Activated gamma-delta T cell (primary cell): ENCODE measurements around the gene EFCAB14.
"Not testable (repeated sequence)": the region's sequence is repeated elsewhere in the genome, so short reads cannot be mapped to it uniquely, and the experiment has no call there.

Experiments used
- DNase-seq: peaks from one replicate; lab custom pipeline; 2025; lab: John Stamatoyannopoulos, UW

The EFCAB14 gene

DNA sequence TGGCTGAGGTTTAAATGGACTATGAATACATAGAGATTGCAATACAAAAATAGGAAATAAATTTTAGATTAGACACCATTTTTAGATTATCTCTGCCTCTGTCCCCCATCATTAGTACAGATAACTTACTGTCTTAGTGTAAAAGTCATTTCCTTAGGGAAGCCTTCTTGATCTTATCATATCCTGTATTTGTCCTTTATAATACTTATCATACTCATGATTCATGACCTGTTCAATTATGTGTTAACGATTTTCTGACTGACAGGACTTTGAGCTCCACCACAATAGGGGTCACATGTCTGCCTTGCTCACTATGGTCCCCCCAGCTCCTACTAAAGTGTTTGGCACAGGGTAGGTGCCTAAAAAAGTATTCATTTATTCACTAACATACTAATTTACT is 32.7 kb downstream of the EFCAB14 start:
- DNase-seq = no peak

DNA sequence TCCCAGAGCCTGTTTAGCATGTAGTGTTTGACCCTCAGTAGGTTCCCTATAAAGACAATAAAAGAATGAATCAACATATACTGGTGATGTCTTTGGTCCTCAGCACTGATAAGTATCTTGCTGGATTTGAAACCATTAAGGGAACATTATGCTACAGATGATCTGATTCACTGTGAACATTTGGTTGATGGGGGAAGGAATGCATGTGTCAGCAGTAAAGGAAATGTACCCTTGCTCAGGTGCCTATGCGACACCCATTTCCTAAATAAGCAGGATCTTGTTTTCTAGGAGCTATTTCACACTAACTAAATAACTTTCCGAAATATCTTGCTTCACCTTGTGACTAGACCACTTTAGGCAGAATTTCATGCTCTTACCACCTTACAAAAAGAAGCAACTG is 34.2 kb downstream of the EFCAB14 start:
- DNase-seq = no peak

DNA sequence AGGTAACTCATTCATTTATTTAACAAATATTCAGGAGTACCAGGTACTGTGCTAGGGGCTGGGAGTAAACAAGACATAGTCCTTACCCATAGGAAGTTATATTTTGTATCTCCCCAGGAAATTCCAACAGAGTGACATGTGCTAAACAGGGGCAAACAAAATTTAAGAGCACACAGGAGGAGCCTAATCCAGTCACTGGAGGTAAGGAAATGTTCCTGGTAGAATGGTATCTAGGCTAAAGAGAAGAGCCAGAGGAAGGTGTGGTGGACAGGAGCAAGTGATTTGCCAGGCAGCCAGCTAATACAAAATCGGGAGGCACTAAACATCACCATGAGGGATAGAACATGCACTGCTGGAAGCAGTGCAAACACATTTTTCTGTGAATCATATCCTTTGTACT is 36.9 kb downstream of the EFCAB14 start:
- DNase-seq = no peak

DNA sequence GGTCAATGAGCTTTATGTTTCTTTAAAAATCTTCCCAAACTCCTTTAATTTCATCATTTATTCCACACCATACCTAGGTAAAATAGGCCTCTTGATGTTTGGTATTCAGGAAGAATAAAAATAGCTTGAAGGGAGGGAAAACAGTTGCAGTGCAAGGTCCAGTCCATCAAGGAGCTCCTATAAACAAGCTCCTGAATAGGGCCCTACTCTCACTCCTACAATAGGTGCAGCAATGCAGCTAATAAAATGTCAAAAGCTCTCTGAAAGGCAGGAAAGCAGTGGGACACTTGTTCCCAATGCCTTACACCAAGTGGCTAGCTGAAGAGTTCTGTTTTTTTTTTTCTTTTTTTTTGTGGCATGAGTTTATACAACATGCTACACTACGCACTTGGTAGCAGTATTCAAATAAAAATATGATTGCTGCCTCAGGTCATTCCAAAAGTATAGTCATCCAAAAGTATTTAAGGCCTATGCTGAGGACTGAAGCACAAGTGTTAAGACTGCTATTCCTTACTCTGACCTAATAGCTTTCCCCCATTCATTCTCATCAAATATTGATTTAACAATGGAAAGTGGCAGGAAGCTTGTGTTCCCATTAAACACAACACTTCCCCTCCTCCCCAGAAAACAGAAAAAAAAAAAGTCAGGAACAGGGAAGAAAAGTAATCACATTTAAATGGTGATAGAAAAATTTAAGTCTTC is 37.4 kb downstream of the EFCAB14 start:
- DNase-seq = no peak

DNA sequence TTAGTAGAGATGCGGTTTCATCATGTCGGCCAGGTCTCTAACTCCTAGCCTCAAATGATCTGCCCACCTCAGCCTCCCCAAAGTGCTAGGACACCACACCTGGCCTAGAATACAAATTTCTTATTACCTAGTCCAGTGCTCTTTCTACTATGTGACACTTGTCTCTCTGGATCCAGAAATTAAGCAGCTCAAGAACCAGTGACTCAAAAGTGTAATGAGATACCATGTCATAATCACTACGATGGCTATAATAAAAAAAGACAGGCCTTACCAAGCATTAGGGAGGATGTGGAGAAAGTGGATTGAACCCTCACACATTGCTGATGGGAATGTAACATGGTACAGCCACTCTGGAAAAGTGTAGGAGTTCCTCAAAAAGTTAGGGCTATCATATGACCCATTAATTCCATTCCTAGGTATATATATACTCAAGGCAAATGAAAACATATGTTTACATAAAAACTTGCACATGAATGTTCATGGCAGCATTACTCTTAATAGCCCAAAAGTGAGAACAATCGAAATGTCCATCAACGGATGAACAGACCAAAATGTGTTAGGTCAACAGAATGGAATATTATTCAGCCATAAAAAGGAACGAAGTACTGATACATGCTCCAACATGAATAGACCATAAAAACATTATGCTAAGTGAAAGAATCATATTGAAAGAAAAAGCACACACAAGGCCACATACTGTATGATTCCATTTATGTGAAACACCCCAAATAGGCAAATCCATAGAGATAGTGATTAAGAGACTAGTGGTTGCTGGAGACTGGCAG is 38.9 kb downstream of the EFCAB14 start:
- DNase-seq = no peak

DNA sequence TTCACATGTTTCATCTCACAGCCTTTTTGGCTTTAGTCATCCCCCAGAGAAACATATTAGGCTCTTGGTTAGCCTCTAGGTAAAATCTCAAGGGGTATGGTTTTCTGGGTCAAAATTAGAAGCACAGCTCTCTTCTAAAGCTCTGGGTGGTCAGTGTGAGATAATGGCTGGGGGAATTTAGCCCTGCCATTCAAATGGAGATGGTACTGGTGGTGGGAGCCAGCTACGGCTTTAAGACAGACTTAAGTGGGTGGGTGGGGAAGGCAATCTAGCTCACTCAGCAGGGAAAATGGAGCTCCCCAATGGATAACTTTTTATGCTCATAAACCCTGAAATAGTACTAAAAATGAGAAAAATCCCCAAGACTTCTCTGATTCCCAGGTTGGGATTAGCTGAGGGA is 41.6 kb downstream of the EFCAB14 start:
- DNase-seq = no peak

DNA sequence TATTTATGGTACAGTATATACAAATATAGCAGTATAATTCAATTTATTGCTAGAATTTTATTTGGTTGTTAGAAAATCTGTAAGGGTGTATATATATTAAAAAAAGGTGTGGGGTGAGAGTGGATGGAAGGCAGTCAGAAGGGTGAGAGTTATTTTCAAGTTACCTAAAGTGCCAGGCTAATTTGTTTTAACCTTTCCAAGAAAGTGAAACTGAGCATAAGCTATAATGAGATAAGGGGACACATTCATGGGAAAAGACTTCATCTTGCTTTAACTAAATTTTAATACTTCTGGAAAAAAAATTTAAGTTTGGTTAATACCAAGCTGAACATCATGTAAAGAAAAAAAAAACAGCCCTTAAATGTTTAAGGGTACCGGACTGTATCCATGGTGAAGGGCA is 42.4 kb downstream of the EFCAB14 start:
- DNase-seq = no peak

DNA sequence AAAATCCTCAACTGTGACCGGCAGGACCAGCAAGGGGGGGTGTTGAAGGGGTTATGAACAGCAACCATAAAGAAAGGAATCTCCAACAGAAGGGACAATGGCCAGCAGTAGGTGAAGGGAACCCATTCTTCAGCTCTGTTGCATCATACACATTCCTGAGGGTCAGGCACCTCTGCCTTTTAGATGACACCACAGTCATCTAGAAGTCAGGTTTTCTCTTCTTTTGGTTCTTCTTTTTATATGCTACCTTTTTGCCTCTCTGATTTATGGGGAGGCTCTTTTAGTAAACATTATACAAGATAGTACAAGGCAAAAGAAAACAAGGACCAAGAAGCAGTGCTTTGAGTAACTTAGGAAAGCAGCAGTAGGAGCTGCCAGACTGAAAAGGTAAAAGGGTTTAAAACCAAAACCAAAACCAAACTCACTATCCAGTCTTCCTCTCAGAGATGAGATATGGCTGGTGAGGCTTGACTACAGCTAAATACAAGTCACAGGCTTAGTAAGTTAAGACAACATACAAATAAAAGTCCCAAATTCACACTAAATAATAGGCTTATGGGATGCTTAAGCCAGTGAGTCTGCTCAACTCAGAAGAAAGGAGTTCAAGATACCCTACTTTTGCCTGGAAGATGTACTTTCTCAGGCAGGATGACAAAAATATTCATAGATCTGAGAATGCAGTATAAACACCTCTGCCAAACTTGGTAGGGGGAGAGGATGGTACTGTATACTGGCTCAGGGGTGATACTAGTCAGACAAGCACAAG is 43.2 kb downstream of the EFCAB14 start:
- no peak for DNase-seq

DNA sequence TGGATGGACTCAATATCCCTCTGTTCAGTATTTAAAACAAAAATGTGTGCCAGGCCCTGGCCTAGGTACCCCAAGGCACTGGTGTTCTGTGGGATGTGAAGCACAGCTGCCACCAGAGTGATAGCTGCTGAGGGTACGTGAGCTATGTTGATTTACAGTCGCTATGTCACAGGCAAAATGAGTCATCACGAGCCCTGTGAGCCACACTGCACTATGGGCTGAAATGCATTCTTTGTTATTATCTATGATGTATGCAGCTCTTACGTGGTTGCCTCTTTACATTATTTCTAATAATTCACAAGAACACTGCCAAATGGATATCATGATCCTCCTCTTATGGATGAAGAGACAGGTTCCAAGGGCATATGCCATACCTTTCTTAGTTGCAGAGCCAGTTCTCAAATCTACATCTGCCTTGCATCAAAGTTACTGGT is 45.1 kb downstream of the EFCAB14 start:
- DNase-seq = no peak

DNA sequence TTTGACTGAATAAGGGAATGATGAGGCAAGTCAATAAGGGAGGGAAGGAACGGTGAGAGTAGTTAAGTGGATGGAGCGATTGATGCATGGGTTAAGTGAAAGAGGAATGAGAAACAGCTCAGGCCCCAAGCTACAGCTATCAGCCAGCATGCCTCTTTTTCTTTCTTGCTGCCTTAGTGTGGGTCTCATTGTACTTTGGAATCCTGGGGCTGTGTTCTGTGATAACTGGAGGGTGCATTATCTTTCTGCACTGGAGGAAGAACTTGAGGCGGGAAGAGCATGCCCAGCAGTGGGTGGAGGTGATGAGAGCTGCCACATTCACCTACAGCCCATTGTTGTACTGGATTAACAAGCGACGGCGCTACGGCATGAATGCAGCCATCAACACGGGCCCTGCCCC is 46.2 kb downstream of the EFCAB14 start:
- DNase-seq = no peak

DNA sequence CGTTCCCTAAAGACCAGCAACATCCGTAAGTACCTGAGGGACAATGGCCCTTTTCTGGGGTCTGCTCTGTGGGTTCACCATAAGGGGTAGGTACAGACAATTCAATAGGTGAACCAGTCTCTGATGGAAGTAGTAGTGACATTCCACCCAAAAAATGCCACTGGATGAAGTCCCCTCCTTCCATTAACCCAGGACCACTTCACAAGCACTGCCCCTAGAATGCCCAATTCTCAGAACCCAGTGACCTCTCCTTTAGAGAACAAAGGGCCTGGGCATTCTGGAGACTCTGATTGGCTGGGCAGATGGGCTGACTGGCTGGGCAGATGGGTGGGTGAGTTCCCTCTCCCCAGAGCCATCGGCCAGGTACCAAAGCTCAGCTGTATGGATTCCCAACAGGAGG is 47.4 kb downstream of the EFCAB14 start, which contains the start of gene TEX38:
TSS of gene TEX38 (plus strand) at position 301 of the 400 bp plus-strand sequence. CDS start at position 382, 81 bp downstream.
- DNase-seq = no peak

DNA sequence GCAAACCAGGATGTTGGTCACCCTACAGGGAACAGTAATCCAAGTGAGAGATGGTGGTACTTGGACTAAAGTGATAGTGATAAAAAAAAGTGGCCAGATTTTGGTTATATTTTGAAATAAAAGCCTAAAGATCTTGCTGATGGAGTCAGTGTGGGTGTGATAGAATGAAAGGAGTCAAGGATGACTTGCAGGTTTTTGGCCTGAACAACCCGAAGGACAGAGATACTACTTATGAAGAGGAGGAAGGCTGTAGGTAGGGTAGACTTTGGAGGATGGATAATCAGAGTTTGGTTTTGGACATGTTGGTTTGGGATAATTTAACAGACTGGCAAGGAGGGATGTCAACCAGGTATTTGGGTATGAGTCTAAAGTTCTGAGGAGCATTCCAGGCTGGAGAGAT is 48.8 kb downstream of the EFCAB14 start:
- DNase-seq = no peak

DNA sequence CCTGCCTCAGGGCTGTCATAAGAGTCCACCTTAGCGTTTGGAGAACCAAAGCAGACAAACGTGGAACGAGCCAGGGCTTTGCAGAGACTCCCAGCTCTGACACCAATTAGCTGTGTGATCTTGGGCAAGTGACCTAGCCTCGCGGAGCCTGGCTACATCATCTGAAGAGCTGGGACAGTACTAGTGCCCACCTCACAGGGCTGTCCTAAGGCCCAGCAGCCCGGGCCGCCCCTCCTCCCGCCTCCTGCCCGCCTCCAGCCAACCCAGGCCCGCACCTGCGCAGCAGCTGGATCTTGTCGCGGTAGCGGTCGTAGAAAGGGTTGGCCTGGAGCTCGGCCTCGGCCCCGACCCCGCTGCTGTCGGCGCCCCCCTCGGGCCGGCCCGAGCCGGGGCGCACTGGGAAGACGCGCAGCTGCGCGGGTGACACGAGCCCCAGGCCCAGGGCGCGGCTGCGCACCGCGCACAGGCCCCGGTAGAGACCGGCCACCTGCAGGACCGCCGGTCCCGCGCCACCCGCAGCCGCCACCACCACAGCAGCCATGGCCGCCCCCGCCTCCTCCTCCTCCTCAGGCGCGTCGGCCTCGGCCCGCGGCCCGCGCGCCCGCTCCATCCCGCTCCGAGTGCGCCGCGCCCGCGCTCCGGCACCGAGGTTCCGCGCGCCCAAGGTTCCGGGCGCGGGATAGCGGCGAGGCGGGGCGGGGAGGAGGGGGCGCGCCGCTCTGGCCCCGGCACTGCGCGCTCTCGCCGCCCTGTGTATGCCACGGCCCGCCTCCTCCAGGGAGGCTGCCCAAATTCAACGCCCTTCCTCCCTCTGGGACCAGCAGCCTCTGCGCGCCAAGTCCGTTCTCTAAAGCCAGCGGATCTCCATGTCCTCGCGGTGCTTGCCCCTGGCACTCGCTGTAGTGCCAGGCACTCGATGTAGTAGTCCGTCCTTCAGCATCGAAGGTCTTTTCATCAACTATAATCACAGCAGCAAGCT is 50.8 kb downstream of the EFCAB14 start, which contains the start of gene ATPAF1:
TSS of gene ATPAF1 (minus strand) at position 583 of the 979 bp plus-strand sequence. CDS start at position 541, 42 bp downstream.
- DNase-seq = peak; percentile 40

DNA sequence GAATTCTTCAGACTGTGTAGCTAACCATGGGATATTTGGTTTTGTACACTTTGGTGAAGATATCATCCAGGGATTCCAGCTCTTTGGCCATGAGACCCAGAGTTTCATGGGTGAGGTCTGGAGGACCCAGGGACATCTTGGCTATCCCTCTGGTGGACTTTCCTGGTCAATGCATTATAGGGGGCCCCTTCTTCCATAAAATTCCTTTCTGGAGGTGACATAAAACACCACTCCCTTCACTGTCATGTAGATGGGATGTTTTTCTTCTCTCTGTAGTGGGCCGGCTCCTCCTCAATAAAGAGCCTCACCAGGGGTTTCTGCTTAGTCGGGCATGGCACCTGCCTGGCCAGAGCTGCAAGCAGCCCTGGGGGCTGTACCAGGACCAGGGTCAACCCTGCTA is 52.9 kb downstream of the EFCAB14 start:
- DNase-seq = no peak

DNA sequence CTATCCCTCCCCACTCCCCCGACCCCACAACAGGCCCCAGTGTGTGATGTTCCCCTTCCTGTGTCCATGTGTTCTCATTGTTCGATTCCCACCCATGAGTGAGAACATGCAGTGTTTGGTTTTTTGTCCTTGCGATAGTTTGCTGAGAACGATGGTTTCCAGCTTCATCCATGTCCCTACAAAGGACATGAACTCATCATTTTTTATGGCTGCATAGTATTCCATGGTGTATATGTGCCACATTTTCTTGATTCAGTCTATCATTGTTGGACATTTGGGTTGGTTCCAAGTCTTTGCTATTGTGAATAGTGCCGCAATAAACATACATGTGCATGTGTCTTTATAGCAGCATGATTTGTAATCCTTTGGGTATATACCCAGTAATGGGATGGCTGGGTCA is 56.0 kb downstream of the EFCAB14 start:
- DNase-seq = not testable (repeated sequence)

DNA sequence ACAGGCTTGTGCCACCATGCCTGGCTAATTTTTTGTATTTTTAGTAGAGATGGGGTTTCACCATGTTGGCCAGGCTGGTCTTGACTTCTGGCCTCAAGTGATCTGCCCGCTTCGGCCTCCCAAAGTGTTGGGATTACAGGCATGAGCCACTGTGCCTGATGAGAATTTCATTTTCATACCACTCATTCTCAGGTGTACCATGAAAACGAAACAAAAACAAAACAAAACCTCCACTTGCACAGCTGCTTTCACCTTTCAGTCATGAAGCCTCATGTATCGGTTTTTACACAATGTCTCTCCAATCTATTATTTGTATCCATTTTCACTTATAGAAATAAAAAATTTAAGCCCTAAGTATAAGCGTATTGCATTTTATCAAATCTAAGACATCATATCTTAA is 58.8 kb downstream of the EFCAB14 start:
- not testable (repeated sequence) for DNase-seq

DNA sequence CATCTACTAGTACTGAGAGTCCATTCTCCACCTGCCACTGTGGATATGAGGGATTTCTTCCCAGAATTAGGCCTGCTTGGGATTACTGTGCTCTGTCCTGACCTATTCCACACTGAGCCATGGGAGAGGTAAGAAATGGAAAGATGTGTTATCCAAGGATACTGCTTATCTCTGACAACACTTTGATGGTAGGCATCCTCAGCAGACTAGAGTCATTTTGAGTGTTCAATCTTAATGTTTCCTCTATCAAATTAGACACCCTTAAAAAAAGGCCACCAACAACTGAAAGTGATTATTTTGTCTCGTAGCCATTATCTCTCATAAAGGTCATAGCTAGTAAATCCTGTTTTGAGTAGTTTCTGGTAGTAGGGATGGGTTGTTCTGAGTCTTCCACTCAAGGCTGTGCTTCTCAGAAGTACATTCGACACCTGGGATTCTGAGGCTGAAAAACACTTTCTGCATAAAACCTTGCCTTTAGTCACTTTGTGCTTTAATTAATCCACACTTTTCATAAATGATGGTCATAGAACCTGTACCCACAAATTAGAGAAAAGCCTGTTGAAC is 59.5 kb downstream of the EFCAB14 start:
- no peak for DNase-seq

DNA sequence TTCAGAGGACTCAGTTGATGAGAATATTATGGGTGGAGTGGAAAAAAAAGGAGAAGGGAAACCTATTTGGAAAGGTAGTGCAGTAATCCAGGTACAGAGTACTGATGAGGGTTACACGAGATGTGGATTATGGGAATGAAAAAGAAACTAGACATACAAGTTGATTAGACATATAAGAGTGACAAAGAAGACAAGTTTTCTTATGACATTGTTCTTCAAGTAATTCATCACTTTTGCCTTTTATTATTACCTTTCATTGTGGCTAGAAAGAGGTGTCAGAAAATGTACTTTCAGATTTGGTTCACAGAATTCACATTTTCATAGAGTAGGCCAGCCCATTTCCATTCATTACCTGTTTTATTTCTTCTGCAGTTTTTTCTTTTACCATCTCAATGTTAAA is 61.1 kb downstream of the EFCAB14 start:
- no peak for DNase-seq

DNA sequence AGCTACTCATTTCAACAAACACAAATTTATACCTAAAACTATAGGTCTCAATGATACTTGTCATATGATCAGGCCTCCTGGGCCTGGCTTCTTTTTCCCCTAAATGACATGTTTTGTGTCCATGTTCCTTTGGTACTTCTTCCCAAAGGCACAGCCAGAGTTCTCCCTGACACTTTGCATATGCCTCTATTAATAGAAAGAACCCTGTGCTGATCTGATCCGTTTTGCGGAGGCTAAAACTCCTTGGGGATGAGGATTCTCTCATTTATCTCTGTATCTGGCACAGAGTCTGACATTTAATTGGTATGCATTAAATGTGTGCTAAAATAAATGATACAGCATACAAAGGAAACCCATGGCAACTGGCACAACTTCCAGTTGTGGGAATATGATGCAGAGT is 62.3 kb downstream of the EFCAB14 start:
- no peak for DNase-seq

DNA sequence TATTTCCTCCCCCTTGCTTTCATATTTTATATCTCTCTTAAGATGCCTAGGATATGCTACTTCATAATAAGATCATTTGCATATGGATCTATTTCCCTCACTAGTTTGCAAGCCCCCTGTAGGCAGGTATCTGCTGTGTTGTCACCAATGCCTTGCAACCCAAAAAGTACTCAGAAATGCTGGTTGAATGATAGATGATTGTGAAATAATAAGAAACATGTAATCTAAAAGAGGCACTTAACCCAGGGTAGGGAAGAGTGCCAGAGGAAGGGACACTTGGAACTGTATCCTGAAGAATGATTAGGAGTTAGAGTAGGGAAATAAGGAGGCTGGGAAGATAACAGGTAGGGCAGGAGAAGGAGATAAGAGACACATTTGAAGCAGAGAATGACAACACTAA is 63.1 kb downstream of the EFCAB14 start:
- DNase-seq = no peak

DNA sequence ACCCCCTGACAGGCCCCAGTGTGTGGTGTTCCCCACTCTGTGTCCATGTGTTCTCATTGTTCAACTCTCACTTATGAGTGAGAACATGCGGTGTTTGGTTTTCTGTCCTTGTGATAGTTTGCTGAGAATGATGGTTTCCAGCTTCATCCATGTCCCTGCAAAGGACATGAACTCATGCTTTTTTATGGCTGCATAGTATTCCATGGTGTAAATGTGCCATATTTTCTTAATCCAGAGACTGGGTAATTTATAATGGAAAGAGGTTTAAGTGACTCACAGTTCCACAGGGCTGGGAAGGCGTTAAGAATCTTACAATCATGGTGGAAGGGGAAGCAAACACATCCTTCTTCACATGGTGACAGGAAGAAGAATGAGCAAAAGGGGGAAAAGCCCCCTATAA is 64.2 kb downstream of the EFCAB14 start:
- DNase-seq = not testable (repeated sequence)
